Psoas muscle (tissue), 8 donors: ENCODE measurements around the gene PDE1C. TPM values are rescaled to one million over a fixed set of nuclear protein-coding genes. Genes with fewer than 3 reads are reported as not detected.
A peak's percentile ranks its signal among the peaks of the same experiment; 100 is the strongest.

Experiments
- ATAC-seq, 4 donors: fragments of 200-7000 bp; cut with Tn5 transposase; one replicate each; pipeline ENCODE4 v1.9.1; 2020; ENCODE audit warnings: moderate library complexity in 3 of 4, mild to moderate bottlenecking in 2 of 4
- DNase-seq, 2 donors: peaks; one replicate each; pipeline ENCODE4 v3.0.0-alpha.2; 2020
- H3K27ac ChIP-seq: fragments of 200-600 bp; one replicate; pipeline ENCODE4 v1.8.0; 2022
- H3K27me3 ChIP-seq, 3 donors: fragments of 200-600 bp in 1 of 3; one replicate each; pipeline versions ENCODE4 v1.6.1 to v1.8.0; 2013 to 2022; ENCODE audit warnings: low read length in 2 of 3, mild to moderate bottlenecking in 2 of 3, moderate library complexity in 1 of 3; ENCODE audit not compliant: insufficient read depth in 3 of 3
- H3K36me3 ChIP-seq, 2 donors: fragments of 200-600 bp in 1 of 2; one replicate each; pipeline versions ENCODE4 v1.6.1 to v1.8.0; 2013 to 2022; ENCODE audit warnings: low read depth in 1 of 2, mild to moderate bottlenecking in 1 of 2, moderate library complexity in 1 of 2; ENCODE audit not compliant: insufficient read depth in 1 of 2
- H3K4me1 ChIP-seq: fragments of 200-600 bp; one replicate; pipeline ENCODE4 v1.8.0; 2022
- H3K4me3 ChIP-seq: fragments of 200-600 bp; one replicate; pipeline ENCODE4 v1.8.0; 2022; ENCODE audit warnings: mild to moderate bottlenecking
- H3K9me3 ChIP-seq: fragments of 200-600 bp; one replicate; pipeline ENCODE4 v1.8.0; 2022
- CTCF ChIP-seq: fragments of 200-600 bp; IDR thresholded peaks from one replicate; pipeline ENCODE4 v1.8.0; 2022; ENCODE audit warnings: antibody characterized with exemption
- WGBS, 3 donors: extraction: QIAGEN DNeasy Blood & Tissue Kit; methylation state at CpG; one replicate each; pipeline versions ENCODE4 v1.1.6 to v1.1.7; 2013; 5-methylcytosine and 5-hydroxymethylcytosine counted together
- intact Hi-C, 2 donors: fragments of 100-400 bp; cut with DNase I; formaldehyde crosslinking; loops; one replicate each; pipeline versions ENCODE4 v1.11.0 to v1.14.2; 2022
- polyA plus RNA-seq, 3 donors: library from polyadenylated mRNA; stranded (reverse); fragments of 200-250 nt; gene quantifications; one replicate each; pipeline ENCODE4 v1.2.3, GENCODE V29; 2013
- total RNA-seq, 4 donors: library from RNA; stranded (reverse); fragmentation: NEBNext Ultra II Directional in 2 of 4; extraction: Animal tissue kit (Norgen Biotek cat#: 25700) in 2 of 4; gene quantifications; one replicate each; pipeline versions ENCODE4 v1.2.1 to v1.2.4, GENCODE V29; 2021 to 2023
- donor health status: healthy with polysubstance abuse.
- donor health status: DM: no; HTN: no; CAD: no; lungs with moderate emphysema.
- donor health status: Bipolar disorder and iron deficiency.
- donor health status: healthy.
- donor health status: DM: yes; HTN: yes; CAD: no.
- donor health status: DM: no; HTN: no; CAD: no.
- donor health status: DM: no; HTN: no; CAD: no.
- donor health status: DM: yes; HTN: yes; CAD: no.

PDE1C gene
- total and polyA plus RNA-seq, 7 donors: 0.20 to 1.9 (median 0.64) TPM

GRCh38 chr7:31917256-31917655 lies 153.0 kb downstream of the PDE1C start:
- Histone ChIP-seq H3K9me3 (no peaks in the 10 kb centered on the region), H3K27ac (no peak overlapping the region), H3K27me3 (no peaks in the 10 kb centered on the region), H3K4me1 (no peaks in the 10 kb centered on the region), H3K36me3 (no peaks in the 10 kb centered on the region), H3K4me3 (no peak overlapping the region)
- intact Hi-C loops: no loop called here
- ATAC-seq (no peak), DNase-seq (no peak)
- no peak for TF ChIP-seq CTCF
- WGBS, 3 donors: 72 to 81% (median 75%) methylated on average over 2 of the region's 2 CpGs

GRCh38 chr7:31910191-31910590 lies 160.0 kb downstream of the PDE1C start:
- WGBS, 3 donors: 52 to 65% (median 59%) methylated on average over 1 of the region's 1 CpG
- ATAC-seq (peak in 2 of 4 donors; percentile 37 to 66), DNase-seq (no peak)
- Histone ChIP-seq H3K4me1 (no peaks in the 10 kb centered on the region), H3K9me3 (no peaks in the 10 kb centered on the region), H3K27me3 (no peaks in the 10 kb centered on the region), H3K27ac (no peak overlapping the region), H3K36me3 (no peaks in the 10 kb centered on the region), H3K4me3 (no peak overlapping the region)
- TF ChIP-seq CTCF: no peak
- intact Hi-C loops: no loop called here

- Histone ChIP-seq H3K27ac (no peak overlapping the region), H3K4me1 (no peaks in the 10 kb centered on the region), H3K27me3 (no peaks in the 10 kb centered on the region), H3K36me3 (no peaks in the 10 kb centered on the region), H3K4me3 (no peak overlapping the region), H3K9me3 (no peaks in the 10 kb centered on the region)
- ATAC-seq (peak in 3 of 4 donors; percentile 37 to 86 (median 80)), DNase-seq (no peak)
- no peak for TF ChIP-seq CTCF
- intact Hi-C loops: no loop called here
- 62 to 71% (median 68%) methylated on average over 5 of the region's 5 CpGs for WGBS, 3 donors
These were observed 163.6 kb downstream of the PDE1C start for GRCh38 chr7:31906479-31907171.

GRCh38 chr7:31903962-31904361 lies 166.2 kb downstream of the PDE1C start:
- WGBS, 3 donors: 67 to 76% (median 67%) methylated on average over 4 of the region's 4 CpGs
- intact Hi-C loops: no loop called here
- no peak overlapping the region for H3K4me3 ChIP-seq
- H3K27ac ChIP-seq: no peak overlapping the region
- no peak for TF ChIP-seq CTCF
- no peaks in the 10 kb centered on the region for H3K36me3 ChIP-seq
- H3K27me3 ChIP-seq: no peaks in the 10 kb centered on the region
- no peaks in the 10 kb centered on the region for H3K4me1 ChIP-seq
- H3K9me3 ChIP-seq: no peaks in the 10 kb centered on the region
- ATAC-seq: no peak
- DNase-seq: no peak
